Measurements from ENCODE around the gene PACSIN1.

PACSIN1 gene

GRCh38 chr6:34562350-34562749 is 96.5 kb downstream of the PACSIN1 start:
- no peak for DNase-seq (ENCODE audit: low spot score)

GRCh38 chr6:34562861-34563512 is 97.1 kb downstream of the PACSIN1 start:
- no peak for DNase-seq (ENCODE audit: low spot score)

- DNase-seq (ENCODE audit: low spot score) = no peak
Observed at GRCh38 chr6:34563513-34563870, 97.6 kb downstream of the PACSIN1 start.

- no peak for DNase-seq (ENCODE audit: low spot score)
Observed at GRCh38 chr6:34564181-34564580, 98.3 kb downstream of the PACSIN1 start.

- no peak for DNase-seq (ENCODE audit: low spot score)
Observed at GRCh38 chr6:34565722-34566137, 99.9 kb downstream of the PACSIN1 start.

GRCh38 chr6:34566830-34567546 is 101.1 kb downstream of the PACSIN1 start:
- no peak for DNase-seq (ENCODE audit: low spot score)

GRCh38 chr6:34568341-34569201 is 102.7 kb downstream of the PACSIN1 start:
- no peak for DNase-seq (ENCODE audit: low spot score)

- no peak for DNase-seq (ENCODE audit: low spot score)
Observed at GRCh38 chr6:34569361-34569973, 103.6 kb downstream of the PACSIN1 start.

- no peak for DNase-seq (ENCODE audit: low spot score)
Observed at GRCh38 chr6:34570066-34570833, 104.4 kb downstream of the PACSIN1 start.

GRCh38 chr6:34571388-34571787 is 105.5 kb downstream of the PACSIN1 start:
- DNase-seq (ENCODE audit: low spot score) = no peak

- DNase-seq (ENCODE audit: low spot score) = no peak
Observed at GRCh38 chr6:34572021-34572420, 106.1 kb downstream of the PACSIN1 start.

GRCh38 chr6:34572585-34572984 is 106.7 kb downstream of the PACSIN1 start:
- no peak for DNase-seq (ENCODE audit: low spot score)

GRCh38 chr6:34573567-34574183 is 107.8 kb downstream of the PACSIN1 start:
- no peak for DNase-seq (ENCODE audit: low spot score)

GRCh38 chr6:34574647-34575293 is 108.9 kb downstream of the PACSIN1 start:
- DNase-seq (ENCODE audit: low spot score) = no peak

GRCh38 chr6:34575326-34575725 is 109.5 kb downstream of the PACSIN1 start:
- DNase-seq (ENCODE audit: low spot score) = no peak

GRCh38 chr6:34576286-34576955 is 110.5 kb downstream of the PACSIN1 start:
- no peak for DNase-seq (ENCODE audit: low spot score)

- no peak for DNase-seq (ENCODE audit: low spot score)
Observed at GRCh38 chr6:34578445-34579262, 112.8 kb downstream of the PACSIN1 start.

- no peak for DNase-seq (ENCODE audit: low spot score)
Observed at GRCh38 chr6:34580707-34581560, 115.1 kb downstream of the PACSIN1 start.
